ENCODE data around the gene BCAS1. TPM values are rescaled to one million over a fixed set of nuclear protein-coding genes. Genes with fewer than 3 reads are reported as not detected.

BCAS1 gene
- total and polyA plus RNA-seq, 2 donors (not counting 3 experiments of a cell fraction or from before 2014, with no cell fraction given): not detected

DNA sequence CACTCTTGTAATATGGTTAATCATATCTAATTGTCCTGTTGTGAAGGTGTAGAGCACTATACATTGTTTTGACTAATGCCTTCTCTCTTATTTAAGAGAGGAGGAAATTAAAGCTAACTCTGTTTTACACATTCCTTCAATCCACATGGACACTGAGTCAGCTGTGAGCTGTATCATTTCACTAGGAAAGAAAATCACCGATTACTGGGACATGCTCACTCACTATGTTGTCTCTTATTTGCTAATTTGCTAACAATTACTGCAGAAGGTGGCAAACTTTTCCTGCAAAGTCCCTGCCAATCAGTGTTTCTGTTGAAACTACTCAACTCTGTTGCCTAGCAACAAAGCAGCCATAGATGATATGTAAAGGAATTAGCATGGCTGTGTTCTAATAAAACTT lies 98.2 kb downstream of the BCAS1 start:
- no peak for FAIRE-seq
- H4K20me1 ChIP-seq (replicated peaks; ENCODE audit: control insufficient read depth, extremely low read depth, insufficient read depth, low read length): no peaks in the 10 kb centered on the region
- TF ChIP-seq GATA2 (IDR thresholded peaks at IDR 0.05; ENCODE audit: insufficient read depth, insufficient read length, low read depth, low read length) (no peak), JUN (IDR thresholded peaks at IDR 0.05; ENCODE audit: borderline replicate concordance, insufficient read depth, insufficient read length, low read depth) (no peak), EZH2 (IDR thresholded peaks at IDR 0.05; ENCODE audit: borderline replicate concordance, low read depth, low read length, severe bottlenecking) (no peak), FOS (IDR thresholded peaks at IDR 0.05; ENCODE audit: borderline replicate concordance, insufficient read depth, low read length) (no peak), POLR2A (IDR thresholded peaks at IDR 0.05; ENCODE audit: low read depth, low read length) (no peak), MYC (IDR thresholded peaks at IDR 0.05; ENCODE audit: low read depth, low read length) (no peak), MAX (IDR thresholded peaks at IDR 0.05; ENCODE audit: insufficient read depth, insufficient read length) (no peak), POLR2AphosphoS5 (IDR thresholded peaks at IDR 0.05; ENCODE audit: insufficient read depth, low read depth, low read length) (no peak)
- TF ChIP-seq, protein P1, sequence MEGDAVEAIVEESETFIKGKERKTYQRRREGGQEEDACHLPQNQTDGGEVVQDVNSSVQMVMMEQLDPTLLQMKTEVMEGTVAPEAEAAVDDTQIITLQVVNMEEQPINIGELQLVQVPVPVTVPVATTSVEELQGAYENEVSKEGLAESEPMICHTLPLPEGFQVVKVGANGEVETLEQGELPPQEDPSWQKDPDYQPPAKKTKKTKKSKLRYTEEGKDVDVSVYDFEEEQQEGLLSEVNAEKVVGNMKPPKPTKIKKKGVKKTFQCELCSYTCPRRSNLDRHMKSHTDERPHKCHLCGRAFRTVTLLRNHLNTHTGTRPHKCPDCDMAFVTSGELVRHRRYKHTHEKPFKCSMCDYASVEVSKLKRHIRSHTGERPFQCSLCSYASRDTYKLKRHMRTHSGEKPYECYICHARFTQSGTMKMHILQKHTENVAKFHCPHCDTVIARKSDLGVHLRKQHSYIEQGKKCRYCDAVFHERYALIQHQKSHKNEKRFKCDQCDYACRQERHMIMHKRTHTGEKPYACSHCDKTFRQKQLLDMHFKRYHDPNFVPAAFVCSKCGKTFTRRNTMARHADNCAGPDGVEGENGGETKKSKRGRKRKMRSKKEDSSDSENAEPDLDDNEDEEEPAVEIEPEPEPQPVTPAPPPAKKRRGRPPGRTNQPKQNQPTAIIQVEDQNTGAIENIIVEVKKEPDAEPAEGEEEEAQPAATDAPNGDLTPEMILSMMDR (IDR thresholded peaks at IDR 0.05; ENCODE audit: extremely low read depth in 1 of 2, insufficient read depth in 1 of 2, low read depth in 1 of 2, low read length in 2 of 2): no peak
- no peaks in the 10 kb centered on the region for H3K4me1 ChIP-seq (ENCODE audit: control insufficient read depth, extremely low read depth, insufficient read depth, low read length)
- H3K9me3 ChIP-seq (replicated peaks; ENCODE audit: control insufficient read depth, insufficient read depth, low read length): no peaks in the 10 kb centered on the region
- no peak overlapping the region for H3K9ac ChIP-seq (replicated peaks; ENCODE audit: extremely low read depth, insufficient read depth, low read length)
- dilution Hi-C loops (cut with MboI; ENCODE audit: extremely low pct_ligation_motif_present, low sequenced_read_pairs) (no loop called here), intact Hi-C loops (cut with micrococcal nuclease) (no loop called here)
- H3K27ac ChIP-seq (ENCODE audit: insufficient read depth, low read depth, low read length): no peak overlapping the region
- ChIA-PET POLR2A (no interaction called here), CTCF (interaction anchor here (1.0 to 1.3 kb wide), 2 partner anchors 10 to 16 kb away, joined by 3 to 4 read pairs; no protein-coding TSS in a partner anchor)
- no peak overlapping the region for H3K4me2 ChIP-seq (ENCODE audit: insufficient read depth, low read length)
- H3K79me2 ChIP-seq (ENCODE audit: control insufficient read depth, insufficient read depth, low read length): no peaks in the 10 kb centered on the region
- no peaks in the 10 kb centered on the region for H3K9me1 ChIP-seq (replicated peaks; ENCODE audit: control insufficient read depth, extremely low read depth, insufficient read depth, low read length)
- DNase-seq (ENCODE audit: low read depth, low spot score): no peak
- no peak overlapping the region for H3K4me3 ChIP-seq (replicated peaks in 1 of 3; ENCODE audit: insufficient read depth in 1 of 3, low read depth in 1 of 3, low read length in 3 of 3)
- no peak overlapping the region for H2AFZ ChIP-seq (ENCODE audit: low read depth, low read length)
- BruUV-seq (replicated peaks): no TSS peak
- H3K36me3 ChIP-seq (ENCODE audit: control insufficient read depth in 2 of 2, extremely low read depth in 1 of 2, insufficient read depth in 2 of 2, low read length in 2 of 2): no peaks in the 10 kb centered on the region
- no peaks in the 10 kb centered on the region for H3K27me3 ChIP-seq (ENCODE audit: control insufficient read depth in 2 of 2, insufficient read depth in 2 of 2, low read length in 2 of 2)
